PC-9 (cell line): ENCODE results near the gene SYNM.

Experiments used
- EZH2 ChIP-seq: fragments of 200-600 bp; sonication (generic); IDR thresholded peaks from 2 replicates; pipeline ENCODE4 v1.8.0; 2017; ENCODE audit warnings: antibody characterized with exemption, low read depth
- TF ChIP-seq, protein P1 (sequence below): fragments of 200-600 bp; sonication (generic); conservative IDR thresholded peaks from 2 replicates; pipeline ENCODE4 v1.6.1; 2017; ENCODE audit warnings: mixed run types, antibody characterized with exemption, mild to moderate bottlenecking, moderate library complexity

DNA sequence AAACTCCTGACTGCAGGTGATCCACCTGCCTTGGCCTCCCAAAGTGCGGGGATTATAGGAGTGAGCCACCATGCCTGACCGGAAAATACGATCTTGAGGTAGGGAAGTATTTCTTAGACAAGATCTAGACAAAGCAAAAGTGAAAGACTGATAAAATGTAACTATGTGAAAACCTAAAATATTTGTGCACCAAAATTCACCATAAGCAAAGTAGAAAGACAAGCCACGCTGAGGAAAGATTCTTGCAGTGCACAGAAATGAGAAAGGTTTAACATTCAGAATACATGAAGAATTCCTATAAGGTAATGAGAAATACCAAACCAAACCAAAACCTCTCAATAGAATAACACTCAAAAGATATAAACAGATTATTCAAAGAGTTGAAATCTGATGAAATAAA is 35.7 kb downstream of the SYNM start:
- TF ChIP-seq EZH2: no peak
- TF ChIP-seq, protein P1, sequence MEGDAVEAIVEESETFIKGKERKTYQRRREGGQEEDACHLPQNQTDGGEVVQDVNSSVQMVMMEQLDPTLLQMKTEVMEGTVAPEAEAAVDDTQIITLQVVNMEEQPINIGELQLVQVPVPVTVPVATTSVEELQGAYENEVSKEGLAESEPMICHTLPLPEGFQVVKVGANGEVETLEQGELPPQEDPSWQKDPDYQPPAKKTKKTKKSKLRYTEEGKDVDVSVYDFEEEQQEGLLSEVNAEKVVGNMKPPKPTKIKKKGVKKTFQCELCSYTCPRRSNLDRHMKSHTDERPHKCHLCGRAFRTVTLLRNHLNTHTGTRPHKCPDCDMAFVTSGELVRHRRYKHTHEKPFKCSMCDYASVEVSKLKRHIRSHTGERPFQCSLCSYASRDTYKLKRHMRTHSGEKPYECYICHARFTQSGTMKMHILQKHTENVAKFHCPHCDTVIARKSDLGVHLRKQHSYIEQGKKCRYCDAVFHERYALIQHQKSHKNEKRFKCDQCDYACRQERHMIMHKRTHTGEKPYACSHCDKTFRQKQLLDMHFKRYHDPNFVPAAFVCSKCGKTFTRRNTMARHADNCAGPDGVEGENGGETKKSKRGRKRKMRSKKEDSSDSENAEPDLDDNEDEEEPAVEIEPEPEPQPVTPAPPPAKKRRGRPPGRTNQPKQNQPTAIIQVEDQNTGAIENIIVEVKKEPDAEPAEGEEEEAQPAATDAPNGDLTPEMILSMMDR: no peak
